ENCODE results near the gene CCDC9. TPM values are rescaled to one million over a fixed set of nuclear protein-coding genes. Genes with fewer than 3 reads are reported as not detected.

Gene CCDC9
- 10 to 100 TPM; 17.4 to 32.7 (median 28.1) TPM for polyA plus RNA-seq (ENCODE audit: insufficient read depth in 1 of 5, insufficient read length in 5 of 5, low replicate concordance in 1 of 5)
- long read RNA-seq, donor 1, partial matches to known transcripts: 0 of 1 reads
- long read RNA-seq, donor 1, other reads (novel, unspliced or antisense): 0 of 1 reads
- long read RNA-seq, donor 2, partial matches to known transcripts: 0 of 1 reads
- long read RNA-seq, donor 2, other reads (novel, unspliced or antisense): 0 of 1 reads
- long read RNA-seq, donor 3, partial matches to known transcripts: 7 of 8 reads
- long read RNA-seq, donor 3, other reads (novel, unspliced or antisense): 0 of 8 reads
- long read RNA-seq, donor 4, partial matches to known transcripts: 0 of 2 reads
- long read RNA-seq, donor 4, other reads (novel, unspliced or antisense): 0 of 2 reads
- long read RNA-seq, donor 5, partial matches to known transcripts: 0 of 2 reads
- long read RNA-seq, donor 5, other reads (novel, unspliced or antisense): 0 of 2 reads
- long read RNA-seq, donor 6, transcript CCDC9-201 (12 exons, 2,093 nt): major isoform, 7 of 8 reads
- long read RNA-seq, donor 6, partial matches to known transcripts: 0 of 8 reads
- long read RNA-seq, donor 6, other reads (novel, unspliced or antisense): 0 of 8 reads
- long read RNA-seq, donor 7, partial matches to known transcripts: 0 of 2 reads
- long read RNA-seq, donor 7, other reads (novel, unspliced or antisense): 0 of 2 reads
- long read RNA-seq, donor 8, partial matches to known transcripts: 0 of 1 reads
- long read RNA-seq, donor 8, other reads (novel, unspliced or antisense): 0 of 1 reads

DNA sequence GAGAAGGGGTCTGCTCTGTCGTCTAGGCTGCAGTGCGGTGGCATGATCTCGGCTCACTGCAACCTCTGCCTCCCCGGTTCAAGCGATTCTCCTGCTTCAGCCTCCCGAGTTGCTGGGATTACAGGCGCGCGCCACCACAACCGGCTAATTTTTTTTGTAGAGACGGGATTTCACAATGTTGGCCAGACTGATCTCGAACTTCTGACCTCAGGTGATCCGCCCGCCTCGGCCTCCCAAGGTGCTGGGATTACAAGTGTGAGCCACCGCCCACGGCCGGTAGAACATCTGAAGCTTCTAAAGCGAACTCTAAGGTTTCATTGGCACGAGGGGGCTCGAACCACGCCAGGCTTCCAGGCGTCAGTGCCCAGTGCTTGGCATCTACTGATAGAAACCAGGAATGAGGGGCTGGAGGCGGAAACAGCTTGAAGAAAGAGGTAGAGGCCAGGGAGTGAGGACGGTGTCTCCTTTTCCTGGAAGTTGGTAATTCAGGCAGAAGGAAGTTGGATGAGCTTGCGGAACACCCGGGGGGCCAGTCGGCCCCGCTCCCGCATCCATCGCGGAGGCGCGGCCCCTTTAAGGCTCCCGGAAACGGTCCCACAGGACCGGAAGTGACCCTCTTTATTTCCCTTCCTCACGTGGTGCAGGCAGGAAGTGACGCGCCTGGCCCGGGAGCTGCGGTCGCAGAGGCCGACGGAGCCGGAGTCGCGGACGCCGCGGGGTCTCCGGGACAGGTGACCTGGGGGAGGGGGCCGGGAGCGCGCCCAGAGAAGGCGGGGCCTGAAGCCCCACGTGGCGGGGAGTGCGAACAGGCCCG is at the start of gene CCDC9:
TSS of gene CCDC9 (plus strand) at position 647 of the 814 bp plus-strand sequence. CDS start 1,876 bp downstream, outside the sequence.
- peak; percentile 95 to 97 for DNase-seq

DNA sequence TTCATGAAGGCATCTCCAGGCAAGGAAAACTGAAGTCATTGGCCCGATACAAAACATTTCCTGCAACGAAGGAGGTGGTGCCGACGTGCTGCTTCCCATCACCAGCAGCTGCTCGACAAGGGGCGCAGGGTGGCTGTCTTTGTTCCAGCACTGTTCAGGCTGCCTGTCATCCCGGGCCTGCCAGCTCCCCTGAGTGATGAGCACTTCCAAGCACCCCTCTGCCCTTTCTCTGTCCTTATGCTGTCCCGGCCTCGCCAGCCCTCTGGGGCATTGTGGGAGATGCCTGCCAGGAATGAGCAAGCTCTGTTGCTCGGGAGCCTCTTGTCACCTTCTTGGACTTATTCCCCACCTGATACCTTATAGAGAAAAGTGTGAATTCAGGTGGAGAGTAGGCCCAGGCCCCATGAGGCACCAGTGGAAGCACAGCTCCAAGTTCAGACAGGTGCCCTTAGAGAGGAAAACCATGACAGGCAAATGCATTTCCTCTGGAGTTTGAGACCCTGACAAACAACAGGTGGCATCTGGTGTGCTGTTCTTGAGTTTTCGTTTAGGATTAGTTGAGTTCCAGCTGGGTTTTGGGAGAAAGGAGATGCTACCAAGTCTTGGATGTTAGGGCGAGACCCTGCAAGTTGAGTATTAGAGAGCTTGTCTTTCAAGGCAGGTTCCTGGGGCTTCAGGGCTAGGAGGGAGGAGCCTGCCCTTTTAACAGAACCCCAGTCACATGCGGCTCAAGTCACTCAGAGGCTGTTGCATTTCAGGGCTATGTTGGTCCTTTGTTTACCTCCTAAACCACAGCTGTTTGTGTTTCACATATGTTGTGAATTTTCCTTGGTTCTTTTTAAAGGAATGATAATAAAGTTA is 46.8 kb upstream of the CCDC9 start:
- no peak for DNase-seq

DNA sequence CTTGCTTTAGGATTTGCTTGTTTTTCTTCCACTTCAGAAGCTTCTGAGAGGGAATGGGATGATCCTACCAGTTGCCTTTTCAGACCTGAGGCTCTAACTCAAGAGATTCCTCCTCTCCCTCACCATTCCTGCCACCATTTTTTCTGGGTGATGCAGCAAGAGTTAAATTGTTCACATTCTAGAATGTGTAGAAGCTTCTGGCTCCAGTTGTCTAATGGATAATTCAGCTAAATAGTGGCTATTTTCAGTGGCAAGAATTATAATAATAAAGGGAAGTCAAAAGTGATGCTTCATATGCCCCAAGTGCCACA is 46.2 kb upstream of the CCDC9 start:
- no peak for DNase-seq

DNA sequence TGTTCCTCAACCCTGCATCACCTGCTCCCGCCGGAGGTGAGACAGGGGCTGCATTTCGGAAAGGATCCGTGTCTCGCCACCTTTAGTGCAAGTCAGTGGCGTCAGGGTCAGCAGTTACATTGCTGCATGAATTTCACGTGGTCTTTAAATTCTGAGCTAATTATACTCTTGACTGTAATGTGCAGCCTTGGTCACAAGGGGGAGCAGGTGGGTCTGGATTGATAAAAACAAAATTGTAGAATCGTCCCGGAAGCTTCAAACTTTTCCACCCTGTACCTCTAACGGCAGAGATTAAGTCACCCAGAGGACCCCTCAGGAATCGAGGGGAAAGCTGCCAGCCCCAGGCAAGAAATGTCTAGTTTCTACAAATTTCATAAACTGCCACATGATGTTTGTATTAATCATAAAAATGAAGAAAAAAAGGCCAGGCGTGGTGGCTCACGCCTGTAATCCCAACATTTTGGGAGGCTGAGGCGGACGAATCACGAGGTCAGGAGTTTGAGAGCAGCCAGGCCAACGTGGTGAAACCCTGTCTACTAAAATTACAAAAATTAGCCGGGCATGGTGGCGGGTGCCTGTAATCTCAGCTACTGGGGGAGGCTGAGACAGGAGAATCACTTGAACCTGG is 45.5 kb upstream of the CCDC9 start:
- peak; percentile 55 to 76 for DNase-seq

DNA sequence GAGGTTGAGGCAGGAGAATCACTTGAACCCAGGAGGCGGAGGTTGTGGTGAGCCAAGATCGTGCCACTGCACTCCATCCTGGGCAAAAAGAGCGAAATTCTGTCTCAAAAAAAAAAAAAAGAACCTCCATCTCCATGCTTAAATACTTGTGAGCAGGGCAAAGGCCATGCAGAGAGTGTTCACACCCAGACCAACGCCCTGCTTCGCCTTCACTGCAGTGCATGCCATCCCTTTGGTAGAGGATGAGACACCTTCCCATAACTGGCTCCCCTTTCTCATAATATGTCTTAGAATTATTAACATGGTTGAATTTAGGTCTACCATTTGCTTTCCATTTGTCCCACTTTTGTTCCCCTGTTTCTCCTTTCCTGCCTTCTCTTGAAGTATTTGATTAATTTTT is 40.7 kb upstream of the CCDC9 start:
- no peak for DNase-seq

DNA sequence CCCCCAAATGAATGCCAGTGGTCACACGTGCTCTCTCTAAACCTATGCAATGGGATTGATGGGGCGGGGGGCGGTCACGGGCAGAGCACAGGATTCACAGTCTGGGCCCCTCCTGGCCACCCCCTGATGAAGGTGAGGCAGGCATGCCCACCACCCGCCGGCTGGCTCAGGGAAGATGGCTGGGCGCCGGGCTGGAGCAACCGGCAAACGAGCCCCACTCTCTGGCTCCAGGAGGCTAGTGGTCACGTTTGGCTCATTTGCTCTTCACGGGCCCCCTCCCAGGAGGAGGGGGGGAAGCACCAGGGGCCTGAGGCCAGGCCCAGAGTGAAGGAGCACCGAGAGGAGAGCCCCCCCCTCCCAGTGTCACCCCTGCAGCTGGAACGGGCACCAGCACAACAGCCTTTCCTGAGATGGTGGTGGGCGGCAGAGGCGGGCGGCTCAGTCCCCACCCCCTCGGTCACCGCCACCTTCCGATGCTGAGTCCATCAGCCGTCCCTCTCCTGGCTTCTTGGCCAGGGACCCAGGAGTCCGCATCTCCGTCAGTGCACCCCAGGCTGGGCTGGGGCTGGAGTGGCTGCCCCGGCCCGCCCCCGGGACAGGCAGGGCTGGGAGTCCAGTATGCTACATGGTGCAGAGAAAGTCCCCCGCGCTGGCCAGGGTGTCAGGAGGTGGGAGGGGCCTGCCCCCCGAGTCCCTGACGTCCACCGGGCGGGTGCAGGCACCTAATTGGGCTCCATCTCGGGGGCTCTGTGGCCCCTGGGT is 35.1 kb upstream of the CCDC9 start:
- DNase-seq: no peak

DNA sequence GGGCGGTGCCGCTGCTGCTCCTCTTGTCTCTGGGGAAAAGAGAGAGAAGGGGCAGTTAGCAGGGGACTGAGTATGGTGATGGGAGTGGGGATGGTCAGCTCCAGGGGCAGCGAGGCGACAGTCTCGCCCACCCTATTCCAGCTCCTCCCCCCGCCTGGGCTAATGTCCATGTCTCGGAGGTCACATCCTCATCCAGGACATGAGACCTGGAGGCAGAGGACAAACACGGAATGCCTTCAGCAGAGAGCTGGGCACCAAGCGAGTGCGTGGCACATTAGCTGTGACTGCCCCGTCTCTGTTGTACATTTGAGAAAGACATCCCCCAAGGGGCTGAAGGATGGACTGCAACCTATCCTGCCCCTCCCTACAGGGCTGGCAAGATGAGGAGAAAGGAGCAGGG is 34.4 kb upstream of the CCDC9 start:
- DNase-seq: no peak

DNA sequence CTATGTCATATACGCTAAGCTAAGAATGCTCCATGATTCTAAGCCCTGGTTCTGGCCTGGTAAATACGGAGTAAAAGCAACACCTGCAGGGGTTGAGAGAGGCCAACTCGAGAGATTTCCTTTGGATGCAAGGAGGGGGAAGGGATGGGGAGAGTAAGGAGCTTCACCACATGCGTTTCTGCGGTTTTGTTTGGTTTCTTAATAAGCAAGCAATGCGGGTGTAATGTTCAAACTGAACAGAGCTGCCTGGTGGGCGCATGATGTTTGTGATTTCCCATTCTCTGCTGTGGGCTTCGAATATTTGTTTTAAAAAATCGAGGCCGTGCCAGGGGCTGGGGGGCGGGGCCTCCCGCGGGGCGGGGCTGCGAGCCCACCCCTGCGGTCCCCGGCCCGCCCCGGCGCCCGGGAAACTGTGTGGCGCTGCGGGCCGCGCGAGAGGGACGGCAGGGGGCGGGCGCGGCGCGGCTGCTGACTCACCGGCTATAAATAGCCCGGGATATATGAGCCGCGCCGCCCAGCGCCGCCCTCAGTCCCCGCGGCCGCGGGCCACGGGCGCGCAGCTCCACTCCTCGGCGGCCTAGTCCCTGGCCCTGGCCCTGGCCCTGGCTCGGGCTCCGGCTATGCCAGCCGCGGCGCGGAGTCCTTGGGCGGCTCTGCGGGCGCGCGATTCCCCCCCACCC is 30.4 kb upstream of the CCDC9 start:
- peak; percentile 90 for DNase-seq

DNA sequence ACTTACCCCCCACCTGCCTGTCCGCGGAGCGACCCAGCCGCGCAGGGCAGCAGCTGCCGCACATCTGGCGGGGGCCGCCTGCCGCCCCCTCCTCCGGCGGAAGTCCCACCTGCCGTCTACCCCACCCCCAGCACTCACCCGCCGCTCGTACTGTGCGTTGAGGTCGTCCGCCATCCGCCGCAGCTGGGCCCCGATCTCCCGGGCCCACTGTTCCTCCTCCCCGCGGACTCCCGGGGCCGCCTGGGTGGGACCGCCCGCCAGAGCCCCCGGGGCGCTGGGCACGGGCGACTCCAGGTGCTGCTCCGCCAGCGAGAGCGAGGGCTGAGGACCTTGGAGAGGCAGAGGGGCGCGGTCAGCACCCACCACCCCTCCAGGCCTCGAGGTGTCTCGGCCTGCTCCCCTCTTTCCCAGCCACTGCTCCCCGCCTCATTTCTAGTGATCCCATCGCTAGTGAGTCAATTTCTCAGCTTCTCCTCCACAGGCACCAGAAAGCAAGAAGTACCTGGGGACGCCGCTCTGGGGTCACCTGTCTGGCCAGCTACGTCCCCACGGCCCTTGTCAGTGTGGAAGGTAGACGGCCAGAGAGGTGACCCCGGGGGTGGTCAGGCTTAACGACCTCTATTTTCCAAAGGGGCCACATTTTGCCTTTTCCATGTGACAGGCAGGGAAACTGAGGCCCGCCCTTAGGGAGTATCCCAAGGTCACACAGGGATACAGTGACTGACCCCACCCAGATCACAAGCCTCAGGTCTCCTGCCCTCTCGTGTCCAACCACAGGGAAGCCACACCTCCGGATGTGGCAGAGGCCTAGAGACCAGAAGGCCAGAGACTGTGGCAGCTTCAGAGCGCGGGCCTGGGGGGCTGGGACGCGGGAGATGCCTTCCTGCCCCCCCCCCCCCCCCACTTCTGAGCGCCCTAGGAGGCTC is 29.6 kb upstream of the CCDC9 start:
- peak in 1 of 2 donors; percentile 29 for DNase-seq

DNA sequence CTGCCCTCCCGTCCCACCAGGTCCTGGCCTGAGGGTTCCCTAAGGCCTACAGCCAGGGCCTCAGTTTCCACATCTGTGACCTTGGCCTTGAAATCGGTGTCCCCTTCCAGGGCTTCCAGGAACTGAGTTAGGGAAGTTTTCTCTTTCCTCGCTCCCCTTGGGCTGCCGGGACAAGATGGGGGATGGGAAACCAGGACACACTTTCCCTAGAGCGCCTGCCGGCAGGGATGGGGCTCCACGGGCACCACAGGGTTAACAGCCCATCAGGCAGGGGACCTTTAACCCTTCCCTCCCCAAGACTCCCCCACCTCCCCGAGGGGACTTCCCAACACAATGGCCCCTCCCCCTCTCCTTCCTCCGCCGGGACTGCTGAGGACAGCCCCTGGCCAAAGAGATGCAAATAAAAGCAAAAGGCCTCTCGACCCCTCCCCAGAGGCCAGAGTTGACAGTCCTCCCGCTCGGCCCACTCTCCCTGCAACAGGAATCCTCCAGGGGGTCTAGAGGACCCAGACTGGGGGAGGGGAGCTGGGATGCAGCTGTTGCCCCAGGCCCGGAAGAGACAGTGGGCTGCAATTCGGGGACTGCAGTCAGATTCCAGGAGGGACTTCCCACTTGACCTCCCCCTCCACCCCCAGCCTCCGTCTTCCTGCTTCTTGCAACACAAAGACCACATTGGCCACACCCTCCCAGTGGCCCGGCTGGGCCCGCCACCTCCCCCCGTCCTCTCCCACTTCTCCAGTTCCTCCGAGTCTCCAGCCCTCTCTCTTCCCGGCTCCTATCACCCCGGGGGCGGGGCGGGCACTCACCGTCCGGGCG is 28.8 kb upstream of the CCDC9 start:
- DNase-seq: peak in 1 of 2 donors; percentile 67

DNA sequence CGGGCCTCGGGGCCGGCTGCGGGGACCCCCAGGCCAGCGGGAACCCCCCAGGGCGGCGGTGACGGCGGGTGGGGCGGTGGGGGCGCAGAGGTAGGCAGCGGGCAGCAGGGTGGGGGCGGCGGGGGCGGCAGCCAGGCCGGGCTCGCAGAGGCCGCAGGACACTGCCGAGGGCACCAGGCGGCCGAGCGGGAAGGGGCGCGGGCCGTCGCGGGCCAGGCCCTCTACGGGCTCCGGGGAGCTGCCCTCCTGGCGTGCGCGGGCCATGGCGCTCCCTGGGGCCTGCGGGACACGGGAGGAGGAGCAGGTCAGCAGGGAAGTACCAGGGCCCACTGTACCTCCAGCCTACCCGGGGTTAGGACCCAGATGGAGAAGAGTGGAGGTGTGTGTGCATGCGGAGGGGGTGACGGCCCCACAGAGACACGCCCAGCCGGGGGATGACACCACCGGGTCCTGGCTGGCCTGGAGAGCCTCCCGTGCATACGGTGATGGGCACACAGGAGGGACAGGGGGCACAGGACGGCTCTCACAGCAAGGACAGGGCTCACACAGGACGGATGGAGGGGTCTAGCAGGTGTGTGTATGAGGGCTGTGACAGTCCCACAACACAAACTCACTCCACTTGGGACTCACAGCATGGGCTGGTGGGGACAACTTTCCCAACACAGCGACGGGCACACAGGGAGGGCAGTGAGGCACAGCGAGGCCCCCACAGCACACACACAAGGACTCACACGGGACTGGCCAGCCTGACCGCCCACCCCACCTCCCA is 28.0 kb upstream of the CCDC9 start:
- no peak for DNase-seq

DNA sequence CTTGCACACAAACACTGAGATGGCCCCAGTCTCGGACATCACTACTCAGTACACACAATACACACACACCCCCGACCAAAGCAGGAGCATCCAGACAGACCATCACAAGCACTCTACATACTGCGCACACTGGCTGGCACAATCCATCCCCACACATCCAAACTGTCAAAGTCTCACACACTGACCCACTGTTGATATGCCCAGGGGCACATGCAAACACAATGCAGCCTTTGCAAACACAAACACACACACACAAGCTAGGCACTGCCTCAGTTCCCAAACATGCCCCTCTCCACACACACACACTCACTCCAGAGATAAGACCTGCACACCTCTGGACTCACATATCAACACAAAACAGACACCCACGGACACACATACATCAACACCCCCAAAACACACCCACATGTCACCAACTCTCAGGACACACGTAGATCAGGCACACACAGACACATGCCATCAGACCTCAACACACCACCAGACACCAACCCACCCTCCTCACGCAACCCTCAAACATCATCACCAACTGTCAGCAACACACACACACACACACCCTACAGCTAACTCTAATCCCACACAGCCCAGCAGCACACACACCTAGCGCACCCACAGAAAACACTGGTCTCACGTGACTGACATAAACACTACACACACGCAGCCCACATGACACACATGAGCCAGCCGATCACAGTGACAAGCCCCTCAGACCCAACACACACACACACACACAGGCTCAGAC is 27.2 kb upstream of the CCDC9 start:
- no peak for DNase-seq

DNA sequence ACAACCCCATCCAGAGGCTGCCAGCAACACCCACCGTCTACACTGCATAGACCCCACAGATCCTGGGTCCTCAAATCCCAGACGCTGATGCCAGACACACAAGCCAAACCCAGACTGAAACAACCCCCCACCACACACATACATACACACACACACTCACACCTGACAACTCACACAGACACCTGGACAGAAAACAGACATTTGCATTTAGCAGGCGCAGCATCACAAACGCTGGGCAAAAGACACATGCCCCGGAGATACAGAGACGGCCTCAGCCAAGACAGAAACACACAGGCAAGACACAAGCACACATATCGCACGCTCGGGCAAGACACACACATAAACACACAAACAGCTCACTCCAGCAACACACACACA is 26.7 kb upstream of the CCDC9 start:
- no peak for DNase-seq

DNA sequence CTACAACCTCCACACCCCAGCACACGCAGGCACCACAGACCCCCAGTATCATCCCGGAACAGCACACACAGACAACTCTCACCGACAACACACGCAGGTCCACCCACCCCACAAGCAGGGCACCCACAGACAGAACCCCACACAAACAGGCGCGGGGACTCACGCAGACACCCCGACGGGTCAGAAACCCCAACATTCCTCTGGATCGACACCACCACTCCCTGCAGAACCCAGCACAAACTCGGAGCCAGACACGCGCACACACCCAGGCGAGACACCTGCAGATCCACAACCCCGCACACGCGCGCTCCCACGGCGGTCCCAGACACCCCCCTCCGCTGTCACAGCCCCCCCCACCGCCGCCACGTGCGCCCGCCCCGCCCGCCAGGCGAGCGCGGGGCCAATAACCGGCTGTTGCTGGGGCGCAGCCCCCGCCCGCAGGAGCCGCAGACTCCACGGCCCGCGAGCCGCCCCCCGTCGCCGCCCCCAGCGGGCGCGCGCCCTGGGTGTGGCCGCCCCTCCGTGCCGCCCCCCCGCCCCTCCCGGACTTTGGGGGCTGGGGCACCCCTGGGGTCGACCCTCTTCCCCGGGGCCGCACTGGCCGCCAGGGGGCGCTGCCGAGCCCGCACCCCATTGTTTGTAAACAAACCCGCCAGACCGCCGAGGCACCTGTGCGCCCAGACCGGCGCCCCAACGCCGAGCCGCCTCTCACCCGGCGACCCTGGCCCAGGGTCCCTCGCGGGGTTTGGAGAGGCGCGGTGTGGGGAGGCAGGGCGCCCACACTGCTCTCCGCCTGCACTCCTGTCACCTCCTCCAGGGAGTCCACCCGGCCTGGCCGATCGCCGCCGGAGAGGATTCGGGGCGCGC is 26.0 kb upstream of the CCDC9 start:
- DNase-seq: peak in 1 of 2 donors; percentile 16

DNA sequence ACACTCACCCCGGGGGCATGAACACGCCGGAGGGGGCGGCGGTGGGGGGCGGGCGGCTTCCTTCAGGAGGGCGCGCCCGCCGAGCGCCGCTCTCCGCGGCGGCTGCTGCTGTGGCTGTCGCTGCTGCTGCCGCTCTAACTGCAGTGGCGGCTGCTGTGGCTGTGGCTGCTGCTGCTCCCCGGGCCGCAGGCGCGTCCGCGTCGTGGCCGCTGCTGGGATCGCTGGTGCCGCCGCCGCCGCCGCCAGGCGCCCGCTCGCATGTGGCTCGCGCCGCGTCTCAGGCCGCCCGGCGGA is 25.5 kb upstream of the CCDC9 start, which contains the start of gene BBC3:
TSS of gene BBC3 (minus strand) at position 279 of the 294 bp plus-strand sequence. CDS start 2,768 bp downstream, outside the sequence.
- DNase-seq: no peak
